ENCODE results near the gene PSMB5. TPM values are rescaled to one million over a fixed set of nuclear protein-coding genes. Genes with fewer than 3 reads are reported as not detected.

PSMB5 gene
- total and polyA plus RNA-seq, 2 of the 13 experiments (the other 11 are each of a cell fraction or from before 2014, with no cell fraction given) = 705 to 871 TPM

DNA sequence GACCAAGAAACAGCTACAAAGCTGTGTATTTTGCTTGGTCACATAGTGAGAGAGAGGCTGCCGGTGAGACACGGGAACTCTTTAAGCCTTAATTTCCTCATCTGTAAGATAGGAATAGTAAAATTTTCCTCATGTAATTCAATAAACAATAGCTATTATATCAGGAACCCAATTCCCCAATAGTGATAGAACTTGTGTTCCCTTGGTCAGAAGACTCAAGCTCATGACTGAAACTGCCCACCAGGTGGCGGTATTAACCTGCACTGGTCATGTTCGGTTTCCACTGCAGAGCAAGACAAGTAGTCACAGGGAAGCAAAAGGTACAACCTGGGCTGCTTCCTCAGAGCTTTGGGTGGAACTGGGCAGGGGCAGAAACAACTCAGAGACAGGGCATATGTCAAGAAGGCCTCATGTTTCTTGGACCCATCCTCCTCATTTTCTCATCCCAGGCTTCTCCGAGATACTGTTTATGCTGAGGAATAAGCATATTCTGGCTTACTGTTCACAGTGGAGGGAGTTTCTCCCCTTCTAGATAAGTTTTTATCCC lies 48.1 kb downstream of the PSMB5 start (continued):
- TF ChIP-seq EZH2 (conservative IDR thresholded peaks at IDR 0.05; ENCODE audit: low read depth, low read length) (no peak), ZNF24 (IDR thresholded peaks at IDR 0.05) (0 out of 2 replicates have a peak, but pooled peaks have one; percentile 37), KMT2A (CRISPR knock-in tag; IDR thresholded peaks at IDR 0.05) (0 out of 2 replicates have a peak, but pooled peaks have one; percentile 31), ZNF230 (CRISPR knock-in tag; IDR thresholded peaks at IDR 0.05) (no peak), NR2C2 (CRISPR knock-in tag; IDR thresholded peaks at IDR 0.05; ENCODE audit: borderline replicate concordance) (no peak), FOXJ3 (CRISPR knock-in tag; IDR thresholded peaks at IDR 0.05; ENCODE audit: borderline replicate concordance) (no peak), SNAI1 (CRISPR knock-in tag; IDR thresholded peaks at IDR 0.05; ENCODE audit: borderline replicate concordance) (no peak), HOXA9 (CRISPR knock-in tag; IDR thresholded peaks at IDR 0.05; ENCODE audit: borderline replicate concordance) (no peak), CREM (IDR thresholded peaks at IDR 0.05) (no peak), CREM (CRISPR knock-in tag; IDR thresholded peaks at IDR 0.05) (no peak), SNAPC2 (CRISPR knock-in tag; IDR thresholded peaks at IDR 0.05) (no peak), RARG (CRISPR knock-in tag; IDR thresholded peaks at IDR 0.05; ENCODE audit: low read depth) (no peak), ZNF10 (CRISPR knock-in tag; IDR thresholded peaks at IDR 0.05; ENCODE audit: borderline replicate concordance, low read depth) (no peak)
- TF ChIP-seq, protein P1, sequence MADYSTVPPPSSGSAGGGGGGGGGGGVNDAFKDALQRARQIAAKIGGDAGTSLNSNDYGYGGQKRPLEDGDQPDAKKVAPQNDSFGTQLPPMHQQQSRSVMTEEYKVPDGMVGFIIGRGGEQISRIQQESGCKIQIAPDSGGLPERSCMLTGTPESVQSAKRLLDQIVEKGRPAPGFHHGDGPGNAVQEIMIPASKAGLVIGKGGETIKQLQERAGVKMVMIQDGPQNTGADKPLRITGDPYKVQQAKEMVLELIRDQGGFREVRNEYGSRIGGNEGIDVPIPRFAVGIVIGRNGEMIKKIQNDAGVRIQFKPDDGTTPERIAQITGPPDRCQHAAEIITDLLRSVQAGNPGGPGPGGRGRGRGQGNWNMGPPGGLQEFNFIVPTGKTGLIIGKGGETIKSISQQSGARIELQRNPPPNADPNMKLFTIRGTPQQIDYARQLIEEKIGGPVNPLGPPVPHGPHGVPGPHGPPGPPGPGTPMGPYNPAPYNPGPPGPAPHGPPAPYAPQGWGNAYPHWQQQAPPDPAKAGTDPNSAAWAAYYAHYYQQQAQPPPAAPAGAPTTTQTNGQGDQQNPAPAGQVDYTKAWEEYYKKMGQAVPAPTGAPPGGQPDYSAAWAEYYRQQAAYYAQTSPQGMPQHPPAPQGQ (CRISPR knock-in tag; IDR thresholded peaks at IDR 0.05; ENCODE audit: borderline replicate concordance) = no peak
- TF ChIP-seq, protein P2, sequence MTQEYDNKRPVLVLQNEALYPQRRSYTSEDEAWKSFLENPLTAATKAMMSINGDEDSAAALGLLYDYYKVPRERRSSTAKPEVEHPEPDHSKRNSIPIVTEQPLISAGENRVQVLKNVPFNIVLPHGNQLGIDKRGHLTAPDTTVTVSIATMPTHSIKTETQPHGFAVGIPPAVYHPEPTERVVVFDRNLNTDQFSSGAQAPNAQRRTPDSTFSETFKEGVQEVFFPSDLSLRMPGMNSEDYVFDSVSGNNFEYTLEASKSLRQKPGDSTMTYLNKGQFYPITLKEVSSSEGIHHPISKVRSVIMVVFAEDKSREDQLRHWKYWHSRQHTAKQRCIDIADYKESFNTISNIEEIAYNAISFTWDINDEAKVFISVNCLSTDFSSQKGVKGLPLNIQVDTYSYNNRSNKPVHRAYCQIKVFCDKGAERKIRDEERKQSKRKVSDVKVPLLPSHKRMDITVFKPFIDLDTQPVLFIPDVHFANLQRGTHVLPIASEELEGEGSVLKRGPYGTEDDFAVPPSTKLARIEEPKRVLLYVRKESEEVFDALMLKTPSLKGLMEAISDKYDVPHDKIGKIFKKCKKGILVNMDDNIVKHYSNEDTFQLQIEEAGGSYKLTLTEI (CRISPR knock-in tag; conservative IDR thresholded peaks at IDR 0.05) = no peak
- TF ChIP-seq, protein P3, sequence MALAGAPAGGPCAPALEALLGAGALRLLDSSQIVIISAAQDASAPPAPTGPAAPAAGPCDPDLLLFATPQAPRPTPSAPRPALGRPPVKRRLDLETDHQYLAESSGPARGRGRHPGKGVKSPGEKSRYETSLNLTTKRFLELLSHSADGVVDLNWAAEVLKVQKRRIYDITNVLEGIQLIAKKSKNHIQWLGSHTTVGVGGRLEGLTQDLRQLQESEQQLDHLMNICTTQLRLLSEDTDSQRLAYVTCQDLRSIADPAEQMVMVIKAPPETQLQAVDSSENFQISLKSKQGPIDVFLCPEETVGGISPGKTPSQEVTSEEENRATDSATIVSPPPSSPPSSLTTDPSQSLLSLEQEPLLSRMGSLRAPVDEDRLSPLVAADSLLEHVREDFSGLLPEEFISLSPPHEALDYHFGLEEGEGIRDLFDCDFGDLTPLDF (CRISPR knock-in tag; IDR thresholded peaks at IDR 0.05) = no peak
- TF ChIP-seq, protein P4, sequence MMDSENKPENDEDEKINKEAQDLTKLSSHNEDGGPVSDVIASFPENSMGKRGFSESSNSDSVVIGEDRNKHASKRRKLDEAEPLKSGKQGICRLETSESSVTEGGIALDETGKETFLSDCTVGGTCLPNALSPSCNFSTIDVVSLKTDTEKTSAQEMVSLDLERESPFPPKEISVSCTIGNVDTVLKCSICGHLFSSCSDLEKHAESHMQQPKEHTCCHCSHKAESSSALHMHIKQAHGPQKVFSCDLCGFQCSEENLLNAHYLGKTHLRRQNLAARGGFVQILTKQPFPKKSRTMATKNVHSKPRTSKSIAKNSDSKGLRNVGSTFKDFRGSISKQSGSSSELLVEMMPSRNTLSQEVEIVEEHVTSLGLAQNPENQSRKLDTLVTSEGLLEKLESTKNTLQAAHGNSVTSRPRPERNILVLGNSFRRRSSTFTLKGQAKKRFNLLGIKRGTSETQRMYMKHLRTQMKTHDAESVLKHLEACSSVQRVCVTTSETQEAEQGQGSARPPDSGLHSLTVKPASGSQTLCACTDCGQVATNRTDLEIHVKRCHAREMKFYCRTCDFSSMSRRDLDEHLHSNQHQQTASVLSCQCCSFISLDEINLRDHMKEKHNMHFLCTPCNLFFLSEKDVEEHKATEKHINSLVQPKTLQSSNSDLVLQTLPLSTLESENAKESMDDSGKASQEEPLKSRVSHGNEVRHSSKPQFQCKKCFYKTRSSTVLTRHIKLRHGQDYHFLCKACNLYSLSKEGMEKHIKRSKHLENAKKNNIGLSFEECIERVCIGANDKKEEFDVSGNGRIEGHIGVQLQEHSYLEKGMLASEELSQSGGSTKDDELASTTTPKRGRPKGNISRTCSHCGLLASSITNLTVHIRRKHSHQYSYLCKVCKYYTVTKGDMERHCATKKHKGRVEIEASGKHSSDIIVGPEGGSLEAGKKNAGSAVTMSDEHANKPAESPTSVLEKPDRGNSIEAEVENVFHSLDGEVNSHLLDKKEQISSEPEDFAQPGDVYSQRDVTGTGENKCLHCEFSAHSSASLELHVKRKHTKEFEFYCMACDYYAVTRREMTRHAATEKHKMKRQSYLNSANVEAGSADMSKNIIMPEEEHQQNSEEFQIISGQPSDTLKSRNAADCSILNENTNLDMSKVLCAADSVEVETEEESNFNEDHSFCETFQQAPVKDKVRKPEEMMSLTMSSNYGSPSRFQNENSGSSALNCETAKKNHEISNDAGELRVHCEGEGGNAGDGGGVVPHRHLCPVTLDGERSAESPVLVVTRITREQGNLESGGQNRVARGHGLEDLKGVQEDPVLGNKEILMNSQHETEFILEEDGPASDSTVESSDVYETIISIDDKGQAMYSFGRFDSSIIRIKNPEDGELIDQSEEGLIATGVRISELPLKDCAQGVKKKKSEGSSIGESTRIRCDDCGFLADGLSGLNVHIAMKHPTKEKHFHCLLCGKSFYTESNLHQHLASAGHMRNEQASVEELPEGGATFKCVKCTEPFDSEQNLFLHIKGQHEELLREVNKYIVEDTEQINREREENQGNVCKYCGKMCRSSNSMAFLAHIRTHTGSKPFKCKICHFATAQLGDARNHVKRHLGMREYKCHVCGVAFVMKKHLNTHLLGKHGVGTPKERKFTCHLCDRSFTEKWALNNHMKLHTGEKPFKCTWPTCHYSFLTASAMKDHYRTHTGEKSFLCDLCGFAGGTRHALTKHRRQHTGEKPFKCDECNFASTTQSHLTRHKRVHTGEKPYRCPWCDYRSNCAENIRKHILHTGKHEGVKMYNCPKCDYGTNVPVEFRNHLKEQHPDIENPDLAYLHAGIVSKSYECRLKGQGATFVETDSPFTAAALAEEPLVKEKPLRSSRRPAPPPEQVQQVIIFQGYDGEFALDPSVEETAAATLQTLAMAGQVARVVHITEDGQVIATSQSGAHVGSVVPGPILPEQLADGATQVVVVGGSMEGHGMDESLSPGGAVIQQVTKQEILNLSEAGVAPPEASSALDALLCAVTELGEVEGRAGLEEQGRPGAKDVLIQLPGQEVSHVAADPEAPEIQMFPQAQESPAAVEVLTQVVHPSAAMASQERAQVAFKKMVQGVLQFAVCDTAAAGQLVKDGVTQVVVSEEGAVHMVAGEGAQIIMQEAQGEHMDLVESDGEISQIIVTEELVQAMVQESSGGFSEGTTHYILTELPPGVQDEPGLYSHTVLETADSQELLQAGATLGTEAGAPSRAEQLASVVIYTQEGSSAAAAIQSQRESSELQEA (CRISPR knock-in tag; IDR thresholded peaks at IDR 0.05; ENCODE audit: not compliant biosample characterization) = no peak
